Stimulated activated CD4-positive, alpha-beta T cell treated with anti-CD3 and anti-CD28 coated beads, Interleukin-4, amount 100 ng/mL, for 24 hours (primary cell): Measurements from ENCODE around the gene MAP7D3.
"Not testable (repeated sequence)": the region's sequence is repeated elsewhere in the genome, so short reads cannot be mapped to it uniquely, and the experiment has no call there.

Experiments
- DNase-seq: peaks from one replicate; pipeline ENCODE4 v3.0.0-alpha.2; 2020

MAP7D3 gene

DNA sequence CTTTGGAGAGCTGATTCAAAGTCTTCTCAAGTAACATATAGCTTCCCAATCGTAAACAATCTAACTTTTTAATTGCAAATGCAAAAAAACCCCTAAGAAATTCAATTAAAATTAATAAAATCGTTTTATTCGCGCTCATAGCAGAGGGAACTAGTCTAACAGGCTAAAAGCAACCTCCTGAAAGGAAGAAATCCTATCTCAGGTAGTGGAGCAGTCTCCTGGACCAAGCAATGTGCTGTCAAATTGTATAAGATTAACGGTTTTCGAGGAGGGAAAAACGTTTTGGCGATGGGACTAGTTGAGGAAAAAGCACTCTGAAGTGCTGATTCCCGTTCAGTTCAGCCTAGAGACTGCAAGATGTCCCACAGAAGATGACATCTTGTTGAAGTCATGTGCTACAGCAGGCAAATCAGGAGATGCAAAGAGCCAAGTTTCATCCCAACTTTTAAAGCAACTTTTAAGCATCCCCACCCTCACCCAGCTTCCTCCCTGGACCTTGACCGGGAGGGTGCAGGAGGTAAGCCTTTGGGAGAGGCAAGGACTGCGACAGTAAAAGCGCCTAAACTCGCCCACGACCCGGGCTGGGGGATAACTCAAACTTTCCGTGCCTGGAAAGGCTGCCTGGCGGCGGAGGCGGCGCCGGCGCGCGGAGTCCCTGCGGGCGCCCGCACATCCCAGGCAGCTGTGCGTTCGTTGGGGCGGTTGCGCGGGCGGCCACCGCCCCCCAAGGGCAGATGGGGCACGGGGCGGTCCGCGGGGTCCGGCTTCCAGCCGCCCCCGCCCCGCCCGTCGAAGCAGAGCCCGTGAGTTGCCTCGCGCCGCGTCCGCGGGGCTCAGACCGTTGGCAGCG, 784 bp downstream of the MAP7D3 start:
- peak; percentile 51 for DNase-seq

DNA sequence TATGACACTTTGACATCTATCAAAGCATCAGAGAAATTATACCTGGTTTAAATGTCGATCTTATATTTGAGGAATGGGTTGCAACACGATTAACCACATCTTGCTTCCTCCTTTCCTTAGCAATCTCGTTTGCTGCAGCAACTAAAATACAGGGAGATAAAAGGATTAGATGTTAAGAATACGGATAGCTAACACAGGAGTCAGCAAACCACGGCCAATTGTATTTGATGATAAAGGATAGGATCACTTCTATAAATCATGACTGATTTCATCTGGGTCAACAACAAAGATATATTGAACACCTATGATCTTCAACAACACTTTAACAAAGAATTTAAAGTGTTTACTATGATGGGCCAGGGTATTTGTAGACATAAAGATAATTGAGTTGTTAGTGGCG, 5.0 kb downstream of the MAP7D3 start:
- DNase-seq, result no peak

DNA sequence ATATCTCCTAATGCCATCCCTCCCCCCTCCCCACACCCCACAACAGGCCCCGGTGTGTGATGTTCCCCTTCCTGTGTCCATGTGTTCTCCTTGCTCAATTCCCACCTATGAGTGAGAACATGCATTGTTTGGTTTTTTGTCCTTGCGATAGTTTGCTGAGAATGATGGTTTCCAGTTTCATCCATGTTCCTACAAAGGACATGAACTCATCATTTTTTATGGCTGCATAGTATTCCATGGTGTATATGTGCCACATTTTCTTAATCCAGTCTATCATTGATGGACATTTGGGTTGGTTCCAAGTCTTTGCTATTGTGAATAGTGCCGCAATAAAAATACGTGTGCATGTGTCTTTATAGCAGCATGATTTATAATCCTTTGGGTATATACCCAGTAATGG, 13.4 kb downstream of the MAP7D3 start:
- DNase-seq, result not testable (repeated sequence)

DNA sequence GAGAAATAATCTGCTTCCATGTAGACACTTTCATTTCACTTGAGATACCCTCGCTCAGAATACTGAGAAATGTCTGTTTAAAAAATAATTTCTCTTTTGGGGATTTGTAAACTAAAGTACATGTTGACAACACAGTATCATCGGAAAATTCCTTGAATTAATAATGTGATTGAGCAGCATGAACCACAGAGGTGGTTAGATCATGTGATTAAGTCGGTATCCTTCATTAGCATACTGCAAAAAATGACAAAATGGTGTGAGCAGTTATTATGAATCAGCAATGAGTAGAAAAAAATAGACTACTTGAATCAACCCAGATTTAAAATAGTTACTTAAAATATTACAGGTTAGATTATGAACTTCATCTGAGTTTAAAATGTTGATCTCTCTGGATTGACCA, 14.1 kb downstream of the MAP7D3 start:
- DNase-seq, result no peak

DNA sequence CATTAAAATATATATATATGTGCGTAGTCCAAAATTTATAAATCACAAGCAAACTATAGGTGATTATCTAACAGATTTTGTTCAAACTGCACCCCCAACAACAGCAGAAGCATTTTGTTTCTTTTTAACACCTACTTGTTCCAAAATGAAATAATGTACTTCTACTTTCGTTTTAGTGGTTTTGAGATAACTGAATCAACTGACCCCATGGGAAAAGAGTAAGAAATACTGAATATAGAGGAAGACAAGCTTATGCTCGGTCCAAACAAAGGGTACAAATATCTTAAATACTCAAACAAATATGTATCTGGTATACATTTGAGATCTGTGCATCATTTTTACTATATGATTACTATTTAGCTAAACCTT, 22.4 kb downstream of the MAP7D3 start:
- DNase-seq, result no peak

DNA sequence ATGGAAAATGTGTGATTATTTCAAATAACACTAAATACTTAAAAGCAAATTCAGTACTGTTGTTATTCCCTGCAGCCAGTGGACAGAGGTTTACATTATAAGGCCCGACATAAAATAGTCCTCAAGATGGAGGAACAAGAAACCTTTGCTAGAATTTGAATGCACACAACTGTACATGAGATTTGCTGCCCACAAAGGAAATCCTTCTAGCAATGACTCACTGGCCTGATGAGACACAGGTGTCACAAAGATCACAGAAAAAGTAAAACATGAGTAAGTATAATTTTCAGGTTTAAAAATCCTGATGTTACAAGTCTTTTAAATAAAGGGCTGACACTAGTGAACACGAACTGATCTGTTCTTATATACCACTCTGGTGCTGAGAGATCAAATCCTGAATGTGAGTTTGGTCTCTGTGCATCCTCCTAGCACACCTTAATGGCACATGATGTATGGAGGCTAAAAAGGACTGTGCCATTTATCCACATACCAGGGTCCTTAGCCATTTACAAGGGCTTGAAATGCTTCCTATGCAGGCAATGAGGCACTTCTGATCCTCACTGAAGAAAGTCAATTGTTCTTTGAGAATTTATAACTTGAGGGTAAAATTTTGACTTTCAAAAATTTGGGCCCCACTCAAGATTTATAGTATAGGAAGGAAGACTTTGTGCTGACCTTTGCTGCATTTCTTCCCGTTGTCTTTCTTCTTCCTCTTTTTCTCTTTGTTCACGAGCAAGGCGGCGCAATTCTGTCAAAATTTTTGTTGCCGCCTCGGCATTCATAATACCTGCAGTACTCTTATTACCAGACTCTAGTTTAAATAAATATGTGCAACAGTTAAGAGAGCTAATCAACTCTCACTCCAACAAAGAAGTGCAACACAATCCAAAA, 23.0 kb downstream of the MAP7D3 start:
- peak; percentile 9 for DNase-seq

DNA sequence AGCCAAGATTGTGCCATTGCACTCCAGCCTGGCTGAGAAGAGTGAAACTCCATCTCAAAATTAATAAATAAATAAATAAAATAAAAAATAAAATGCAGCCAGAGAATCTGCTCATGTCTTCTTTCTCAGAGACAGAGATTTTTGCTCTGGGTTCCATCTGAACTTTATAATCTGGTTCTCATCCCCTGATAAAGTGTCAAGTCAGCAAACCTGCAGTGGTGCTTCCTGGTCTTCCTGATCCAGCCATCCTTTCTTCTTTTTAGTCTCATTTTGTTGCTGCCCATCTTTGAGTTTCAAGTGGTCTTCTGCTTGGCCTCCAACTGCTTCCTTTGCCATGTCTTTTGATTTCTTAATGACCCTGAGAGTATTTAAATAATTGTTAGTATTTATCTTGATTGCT, 24.1 kb downstream of the MAP7D3 start:
- no peak for DNase-seq

DNA sequence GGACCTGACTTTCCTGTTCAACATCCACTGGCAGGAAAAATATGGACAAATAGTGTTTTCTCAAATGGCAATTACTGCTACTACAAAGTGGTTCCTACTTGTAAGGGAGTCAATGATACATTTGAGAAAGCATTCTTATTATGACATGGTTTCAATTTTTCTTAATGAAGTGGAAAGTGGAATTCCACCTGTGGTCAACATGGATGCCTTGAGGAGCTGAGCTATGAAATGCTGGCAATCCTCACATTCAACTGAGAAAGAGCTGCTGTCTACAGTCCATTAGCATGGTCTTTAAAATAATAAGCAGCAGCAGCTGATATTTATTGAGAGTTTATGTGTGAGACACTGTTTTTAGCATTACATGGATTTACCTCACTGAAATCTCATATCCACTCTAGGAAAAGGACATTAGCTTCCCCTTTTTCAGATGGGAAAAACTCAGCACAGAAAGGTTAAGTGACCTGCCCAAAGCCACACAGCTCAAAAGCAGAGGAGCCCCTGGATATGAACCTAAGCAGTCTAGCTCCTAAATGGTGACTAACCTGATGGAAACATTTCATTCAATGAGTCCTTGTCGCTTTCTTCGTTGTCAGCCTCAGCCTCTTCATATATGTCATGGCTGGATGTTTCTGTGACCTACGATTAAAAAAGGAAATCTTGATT, 29.2 kb downstream of the MAP7D3 start:
- no peak for DNase-seq

DNA sequence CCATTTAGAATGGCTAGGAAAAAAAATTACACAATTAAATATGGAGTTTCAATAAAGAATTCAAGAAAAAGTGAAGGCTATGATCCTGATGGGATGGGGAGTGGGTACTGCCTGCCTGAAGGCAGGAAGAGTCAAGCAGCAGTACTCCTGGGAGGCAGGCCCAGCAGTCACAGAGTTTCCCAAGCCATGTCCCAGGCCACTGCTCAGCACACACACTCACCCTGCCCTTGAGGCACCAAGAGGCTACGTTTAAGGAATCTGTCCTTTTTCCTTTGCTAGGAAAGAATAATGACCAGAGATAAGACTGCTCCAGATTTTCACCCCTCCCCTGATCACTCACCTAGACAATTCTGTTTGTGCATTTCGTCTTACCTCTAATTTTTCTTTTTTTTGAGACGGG, 30.2 kb downstream of the MAP7D3 start:
- DNase-seq, result no peak

DNA sequence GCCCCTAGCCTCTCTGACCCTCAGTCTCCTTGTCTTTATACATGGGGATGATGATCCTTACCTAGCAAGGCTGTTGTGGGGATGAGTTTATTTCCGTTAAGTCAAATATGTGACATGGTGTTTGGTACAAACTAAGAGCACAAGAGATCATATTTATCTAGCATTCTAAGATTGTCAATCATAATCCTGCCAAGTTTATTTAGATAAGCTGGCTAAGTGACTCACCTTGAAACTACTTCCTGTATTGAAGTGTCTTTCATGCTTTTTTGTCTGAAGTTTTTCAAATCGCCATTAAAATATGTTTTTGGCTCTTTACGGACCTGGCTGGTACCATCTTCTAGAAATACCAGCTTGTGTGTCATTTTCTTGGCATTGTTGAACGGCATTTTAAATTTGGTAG, 30.7 kb downstream of the MAP7D3 start:
- DNase-seq, result no peak

DNA sequence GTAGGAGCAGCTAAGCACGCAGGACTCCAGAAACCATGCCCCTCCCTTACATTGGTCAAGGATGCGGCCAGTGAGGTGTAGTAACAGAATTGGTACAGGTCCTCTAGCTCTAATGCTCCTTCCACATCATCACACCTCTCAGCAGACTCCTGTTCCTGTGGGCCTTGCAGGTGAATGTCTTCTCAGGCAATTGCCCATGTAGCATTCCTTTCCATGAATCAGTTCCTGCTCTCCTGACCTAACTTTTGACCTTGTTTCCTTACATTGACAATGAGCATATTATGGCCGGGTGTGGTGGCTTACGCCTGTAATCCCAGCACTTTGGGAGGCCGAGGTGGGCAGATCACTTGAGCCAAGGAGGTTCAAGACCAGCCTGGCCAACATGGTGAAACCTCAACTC, 31.3 kb downstream of the MAP7D3 start:
- DNase-seq, result no peak

DNA sequence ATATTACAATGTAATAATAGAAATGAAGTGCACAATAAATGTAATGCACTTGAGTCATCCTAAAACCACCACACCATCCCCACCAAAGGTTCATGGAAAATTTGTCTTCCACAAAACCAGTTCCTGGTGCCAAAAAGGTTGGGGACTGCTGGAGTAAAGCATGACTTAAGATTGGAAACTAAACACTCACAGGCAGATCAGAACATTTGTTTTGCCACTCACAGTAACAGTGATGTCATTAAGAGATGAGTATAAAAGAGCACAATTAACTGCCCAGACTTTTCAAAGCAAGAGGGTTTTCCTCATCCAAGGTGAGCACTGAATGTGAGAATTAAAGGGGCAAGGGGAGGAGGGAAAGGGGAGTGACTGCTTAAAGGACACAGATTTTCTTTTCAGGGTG, 35.6 kb downstream of the MAP7D3 start:
- no peak for DNase-seq

DNA sequence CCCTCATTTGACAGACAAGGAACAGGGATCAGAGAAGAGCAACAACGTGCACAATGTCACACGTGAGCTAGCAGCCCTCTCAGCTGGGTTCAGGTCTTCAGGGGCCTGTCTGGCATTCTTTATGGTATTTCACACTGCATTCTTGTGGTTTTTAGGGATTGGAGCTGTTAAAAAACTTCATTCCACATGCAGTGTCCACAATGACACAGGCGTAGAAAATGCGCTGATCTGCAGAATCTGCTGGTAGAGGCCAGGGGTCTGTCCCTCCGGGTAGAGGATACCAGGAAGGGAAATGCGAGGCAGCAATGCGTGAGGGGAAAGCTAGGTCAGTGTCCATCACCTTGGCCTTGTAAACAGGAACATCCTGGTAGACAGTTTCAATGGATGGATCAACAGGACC, 36.6 kb downstream of the MAP7D3 start:
- no peak for DNase-seq

DNA sequence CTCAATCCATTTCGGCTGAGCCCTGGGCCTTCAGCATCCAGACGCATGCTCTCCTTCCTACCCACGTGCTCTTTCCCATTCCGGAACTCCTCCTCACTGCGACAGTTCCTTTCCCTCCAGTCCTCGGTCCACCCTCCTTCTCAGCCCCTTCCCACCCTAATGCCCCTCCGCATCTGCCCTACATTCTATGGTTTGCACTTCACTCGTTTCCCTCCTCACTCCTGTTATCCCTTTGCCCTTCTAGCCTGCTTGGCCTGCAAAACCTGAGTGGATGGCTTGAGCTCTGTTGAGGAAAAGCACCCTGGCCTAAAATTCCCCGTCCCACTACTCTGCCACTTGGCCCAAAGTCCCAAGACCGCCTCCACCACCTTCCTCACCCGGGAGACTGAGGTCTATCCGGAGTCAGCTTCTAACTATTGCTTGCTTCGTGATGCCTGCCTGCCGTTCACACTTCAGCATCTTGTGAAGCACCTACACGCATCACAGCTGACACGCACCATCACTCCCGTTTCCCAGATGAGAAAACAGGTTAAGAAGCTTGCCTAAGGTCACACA, 38.6 kb downstream of the MAP7D3 start:
- no peak for DNase-seq

DNA sequence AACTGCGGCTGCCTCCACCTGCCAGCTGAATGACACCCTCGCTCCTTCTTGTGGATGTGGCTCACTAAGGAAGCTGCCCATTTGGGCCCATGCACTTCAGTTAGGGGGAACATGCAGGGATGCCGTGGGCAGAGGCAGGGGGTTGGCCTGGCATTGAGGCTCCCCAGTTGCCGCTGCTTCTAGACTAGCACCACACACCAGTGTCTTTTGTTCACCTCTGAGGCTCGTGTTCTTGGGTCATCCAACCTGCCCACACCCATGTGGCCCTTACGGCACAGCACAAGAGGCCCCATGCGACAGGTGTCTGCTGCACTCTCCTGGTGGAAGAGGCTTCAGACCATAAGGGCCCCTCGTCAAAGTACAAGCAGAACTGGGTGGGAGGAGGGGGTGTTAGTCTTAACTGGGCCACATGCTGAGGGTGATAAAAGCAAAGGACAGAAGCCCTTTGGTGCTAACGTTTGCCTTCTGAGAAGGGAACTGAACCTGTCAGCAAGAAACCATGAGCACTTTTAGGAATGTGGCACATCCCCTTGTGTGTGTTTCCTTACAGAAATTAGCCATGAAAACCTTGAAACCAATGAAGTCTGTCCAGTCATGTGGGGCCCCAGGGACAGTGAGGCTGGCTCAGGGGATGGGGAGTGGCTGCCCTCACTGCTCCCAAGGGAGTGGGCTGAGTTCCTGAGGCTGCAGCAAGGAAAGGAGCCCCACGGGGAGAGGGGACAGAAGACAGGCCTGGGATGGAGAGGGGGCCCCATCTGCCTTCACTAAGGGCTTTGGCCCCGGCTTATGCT, 39.2 kb downstream of the MAP7D3 start:
- no peak for DNase-seq

DNA sequence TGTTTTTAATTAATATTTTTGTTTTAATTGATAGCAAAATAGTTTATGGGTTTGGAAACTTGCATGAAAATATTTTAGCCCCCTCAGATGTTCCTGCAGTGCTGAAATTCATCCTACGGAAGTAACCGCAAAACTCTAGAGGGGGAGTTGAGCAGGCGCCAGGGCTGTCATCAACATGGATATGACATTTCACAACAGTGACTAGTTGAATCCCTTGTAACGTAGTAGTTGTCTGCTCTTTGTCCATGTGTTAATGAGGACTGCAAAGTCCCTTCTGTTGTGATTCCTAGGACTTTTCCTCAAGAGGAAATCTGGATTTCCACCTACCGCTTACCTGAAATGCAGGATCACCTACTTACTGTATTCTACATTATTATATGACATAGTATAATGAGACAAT, 40.4 kb downstream of the MAP7D3 start:
- DNase-seq, result no peak

DNA sequence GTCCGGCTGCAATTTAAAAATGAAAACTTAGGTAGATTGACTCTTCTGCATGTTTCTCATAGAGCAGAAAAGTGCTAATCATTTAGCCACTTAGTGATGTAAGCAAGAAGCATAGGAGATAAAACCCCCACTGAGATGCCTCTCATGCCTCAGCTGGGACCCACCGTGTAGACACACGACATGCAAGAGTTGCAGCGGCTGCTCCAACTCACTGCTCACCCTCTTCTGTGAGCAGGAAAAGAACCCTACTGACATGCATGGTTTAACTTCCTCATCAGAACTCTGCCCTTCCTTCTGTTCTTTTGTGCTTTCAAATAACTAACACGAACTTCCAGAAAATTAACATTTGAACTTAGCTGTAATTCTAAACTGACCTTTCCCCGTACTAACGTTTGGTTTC, 41.0 kb downstream of the MAP7D3 start:
- DNase-seq, result no peak

DNA sequence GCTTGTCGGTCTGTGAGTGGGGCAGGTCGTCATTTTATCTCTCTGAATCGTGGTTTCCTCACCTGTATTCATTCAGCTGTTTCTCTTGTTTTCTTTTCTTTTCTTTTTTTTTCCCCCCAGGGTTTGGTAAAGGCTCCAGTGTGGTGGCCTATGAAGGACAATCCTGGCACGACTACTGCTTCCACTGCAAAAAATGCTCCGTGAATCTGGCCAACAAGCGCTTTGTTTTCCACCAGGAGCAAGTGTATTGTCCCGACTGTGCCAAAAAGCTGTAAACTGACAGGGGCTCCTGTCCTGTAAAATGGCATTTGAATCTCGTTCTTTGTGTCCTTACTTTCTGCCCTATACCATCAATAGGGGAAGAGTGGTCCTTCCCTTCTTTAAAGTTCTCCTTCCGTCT, 41.4 kb downstream of the MAP7D3 start:
- no peak for DNase-seq

DNA sequence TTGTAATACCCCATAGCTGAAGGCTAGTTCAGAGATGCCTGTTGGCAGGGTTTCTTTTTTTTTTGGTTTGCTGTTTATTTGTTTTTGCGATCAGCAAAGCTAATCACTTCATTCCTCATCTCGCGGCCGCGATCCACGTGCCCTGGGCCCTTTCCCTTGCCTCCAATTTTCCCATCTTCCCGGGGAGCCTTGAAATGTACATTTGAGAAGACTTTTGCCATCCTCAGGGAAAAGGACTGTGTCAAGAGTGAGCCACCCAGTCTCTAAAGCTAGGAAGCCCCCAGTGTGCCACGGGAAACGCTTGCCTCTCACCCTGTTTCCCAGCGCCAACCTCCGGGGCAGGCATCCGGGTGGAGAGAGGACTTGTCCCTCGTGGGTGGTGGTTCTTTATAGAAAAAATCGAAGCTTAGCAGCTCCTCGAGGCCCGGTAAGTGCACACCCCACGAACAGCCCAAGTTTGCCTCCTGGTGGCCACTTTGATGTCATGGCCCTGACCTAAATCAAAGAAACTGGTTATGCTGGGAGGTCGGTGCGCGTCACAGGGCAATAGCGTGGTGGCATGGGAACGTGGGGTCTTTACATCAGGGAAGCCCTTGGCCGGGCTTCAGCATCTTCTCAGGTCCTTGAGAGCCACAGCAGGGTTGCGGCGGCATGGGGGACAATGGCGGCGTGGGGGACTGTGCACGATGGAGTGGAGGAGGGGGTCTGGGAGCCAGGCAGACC, 42.0 kb downstream of the MAP7D3 start:
- peak; percentile 18 for DNase-seq

DNA sequence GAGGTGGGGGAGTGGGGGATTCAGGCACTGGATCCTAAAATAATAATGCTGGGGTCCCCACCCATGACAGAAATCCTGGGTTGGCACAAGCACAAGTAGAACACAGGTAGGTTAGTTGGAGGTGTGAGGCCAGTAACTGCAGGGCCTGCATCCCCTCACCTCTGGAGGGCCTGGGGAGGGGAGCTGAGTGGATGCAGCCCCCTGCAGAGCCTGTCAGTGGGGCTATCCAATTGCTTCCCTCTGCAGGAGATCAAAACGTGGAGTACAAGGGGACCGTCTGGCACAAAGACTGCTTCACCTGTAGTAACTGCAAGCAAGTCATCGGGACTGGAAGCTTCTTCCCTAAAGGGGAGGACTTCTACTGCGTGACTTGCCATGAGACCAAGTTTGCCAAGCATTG, 43.7 kb downstream of the MAP7D3 start:
- no peak for DNase-seq

DNA sequence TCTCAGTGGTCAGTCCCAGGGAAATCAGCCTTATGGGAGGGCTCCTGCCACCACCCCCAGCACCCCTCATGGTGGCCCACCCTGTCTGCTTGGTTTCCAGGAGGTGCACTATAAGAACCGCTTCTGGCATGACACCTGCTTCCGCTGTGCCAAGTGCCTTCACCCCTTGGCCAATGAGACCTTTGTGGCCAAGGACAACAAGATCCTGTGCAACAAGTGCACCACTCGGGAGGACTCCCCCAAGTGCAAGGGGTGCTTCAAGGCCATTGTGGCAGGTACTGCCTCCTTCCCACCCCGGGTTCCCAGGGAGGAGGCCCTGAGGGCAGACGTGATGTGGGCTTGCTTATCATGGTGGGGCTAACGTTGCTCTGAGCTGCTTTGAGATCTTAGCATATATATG, 44.3 kb downstream of the MAP7D3 start:
- no peak for DNase-seq

DNA sequence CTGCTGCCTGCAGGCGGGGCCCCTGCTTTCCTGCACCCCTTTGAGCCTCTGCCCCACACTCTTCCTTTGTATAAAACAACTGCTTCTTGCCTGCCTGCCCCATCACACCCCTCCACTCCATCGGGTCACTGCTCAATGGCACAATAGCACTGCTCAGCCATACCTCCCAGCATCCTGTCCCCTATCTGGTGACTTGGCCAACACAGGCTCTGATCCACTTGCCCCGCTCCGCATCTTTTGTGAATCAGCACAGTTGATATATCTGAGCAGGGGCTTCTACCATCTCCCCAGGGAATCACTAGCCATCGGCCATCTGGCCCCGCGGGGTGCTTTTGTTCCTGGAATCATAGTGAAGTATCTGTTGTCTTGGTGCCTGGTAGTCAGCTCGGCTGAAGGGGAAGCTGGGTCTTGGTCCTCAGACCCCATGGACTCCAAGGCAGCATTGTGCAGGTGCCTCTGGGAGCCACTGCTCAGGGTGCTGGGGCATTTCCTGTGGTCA, 45.3 kb downstream of the MAP7D3 start:
- no peak for DNase-seq
